Lower leg skin (tissue), 3 donors: Measurements from ENCODE around the gene TLL1.

Source experiments
- CTCF ChIP-seq, 3 donors: fragments of 450-650 bp; IDR thresholded peaks; one replicate each; pipeline ENCODE4 v1.5.1; 2016; ENCODE audit warnings: antibody characterized with exemption in 3 of 3, mild to moderate bottlenecking in 3 of 3, moderate library complexity in 2 of 3
- POLR2A ChIP-seq, 2 donors: fragments of 450-650 bp; IDR thresholded peaks; one replicate each; pipeline ENCODE4 v1.6.1; 2016 to 2017; ENCODE audit warnings: antibody characterized with exemption in 2 of 2, mild to moderate bottlenecking in 1 of 2, moderate library complexity in 1 of 2

GRCh38 chr4:165834116-165834515, 38.9 kb upstream of the TLL1 start:
- no peak for TF ChIP-seq CTCF (IDR thresholded peaks at IDR 0.05)
- no peak for TF ChIP-seq POLR2A (IDR thresholded peaks at IDR 0.05)
